ENCODE results near the gene VAV2.

Gene VAV2

GRCh38 chr9:133950192-133950591, 41.9 kb downstream of the VAV2 start:
- DNase-seq: no peak

- no peak for DNase-seq
Measured at GRCh38 chr9:133949486-133950061, 42.5 kb downstream of the VAV2 start.

GRCh38 chr9:133948561-133949485, 43.3 kb downstream of the VAV2 start:
- DNase-seq: no peak

GRCh38 chr9:133948131-133948530, 44.0 kb downstream of the VAV2 start:
- no peak for DNase-seq

- no peak for DNase-seq
Measured at GRCh38 chr9:133946840-133947486, 45.2 kb downstream of the VAV2 start.

- no peak for DNase-seq
Measured at GRCh38 chr9:133945977-133946753, 46.0 kb downstream of the VAV2 start.

GRCh38 chr9:133945314-133945975, 46.7 kb downstream of the VAV2 start:
- peak; percentile 65 for DNase-seq

- no peak for DNase-seq
Measured at GRCh38 chr9:133944746-133945135, 47.4 kb downstream of the VAV2 start.

- no peak for DNase-seq
Measured at GRCh38 chr9:133943781-133944745, 48.1 kb downstream of the VAV2 start.

- DNase-seq: no peak
Measured at GRCh38 chr9:133943036-133943780, 48.9 kb downstream of the VAV2 start.

- no peak for DNase-seq
Measured at GRCh38 chr9:133942206-133942975, 49.7 kb downstream of the VAV2 start.

- no peak for DNase-seq
Measured at GRCh38 chr9:133939845-133940244, 52.3 kb downstream of the VAV2 start.

- no peak for DNase-seq
Measured at GRCh38 chr9:133939171-133939785, 52.8 kb downstream of the VAV2 start.

- no peak for DNase-seq
Measured at GRCh38 chr9:133938753-133939152, 53.4 kb downstream of the VAV2 start.

- no peak for DNase-seq
Measured at GRCh38 chr9:133938086-133938485, 54.0 kb downstream of the VAV2 start.

GRCh38 chr9:133937120-133937519, 55.0 kb downstream of the VAV2 start:
- no peak for DNase-seq

GRCh38 chr9:133935328-133936005, 56.7 kb downstream of the VAV2 start:
- DNase-seq: no peak

- no peak for DNase-seq
Measured at GRCh38 chr9:133934482-133935232, 57.5 kb downstream of the VAV2 start.

Data from CD4-positive, alpha-beta T cell treated with Interferon gamma for 1 hour (primary cell).